GM20000 (cell line): Measurements from ENCODE around the gene CHST11.

Experiments
- DNase-seq: peaks from one replicate; pipeline ENCODE4 v3.0.0; 2012; ENCODE audit warnings: low spot score
- CTCF ChIP-seq: IDR thresholded peaks from 2 replicates; pipeline ENCODE4 v1.5.1; 2012; ENCODE audit warnings: mild to moderate bottlenecking, control low read depth; ENCODE audit errors: extremely low read depth, missing control alignments

CHST11 gene

GRCh38 chr12:104673696-104674482 is 217.1 kb downstream of the CHST11 start:
- no peak for DNase-seq
- TF ChIP-seq CTCF, result no peak

GRCh38 chr12:104676636-104677035 is 219.9 kb downstream of the CHST11 start:
- no peak for DNase-seq
- TF ChIP-seq CTCF, result no peak

- no peak for DNase-seq
- TF ChIP-seq CTCF, result no peak
These were observed 220.8 kb downstream of the CHST11 start for GRCh38 chr12:104677441-104678089.

- TF ChIP-seq CTCF, result peak; percentile 27
- peak; percentile 44 for DNase-seq
These were observed 223.3 kb downstream of the CHST11 start for GRCh38 chr12:104680070-104680469.

GRCh38 chr12:104680491-104680890 is 223.7 kb downstream of the CHST11 start:
- no peak for DNase-seq
- TF ChIP-seq CTCF, result no peak

GRCh38 chr12:104681012-104681690 is 224.4 kb downstream of the CHST11 start:
- TF ChIP-seq CTCF, result no peak
- DNase-seq, result no peak

- peak; percentile 64 for DNase-seq
- no peak for TF ChIP-seq CTCF
These were observed 226.1 kb downstream of the CHST11 start for GRCh38 chr12:104682790-104683279.
